ENCODE measurements around the gene MDN1. TPM values are rescaled to one million over a fixed set of nuclear protein-coding genes. Genes with fewer than 3 reads are reported as not detected.

The MDN1 gene
- total RNA-seq, 4 donors from 2014 or later, result 13.5 to 22.0 (median 17.0) TPM

- intact Hi-C loops (cut with DNase I; ENCODE audit: low total_unique reads) (no loop called here), in situ Hi-C loops (cut with MboI; ENCODE audit: low sequenced_read_pairs in 4 of 4) (no loop called here)
- Histone ChIP-seq H3K4me1 (no peaks in the 10 kb centered on the region), H3K27ac (no peak overlapping the region), H3K9me3 (no peaks in the 10 kb centered on the region), H3K36me3 (peaks cover 0 to 59% of the 10 kb centered on the region in 2 donors), H3K27me3 (no peaks in the 10 kb centered on the region), H3K4me3 (no peak overlapping the region)
- no peak for ATAC-seq
- TF ChIP-seq CTCF (IDR thresholded peaks at IDR 0.05 in 4 of 5, conservative IDR thresholded peaks at IDR 0.05 in 1 of 5) (no peak), POLR2A (IDR thresholded peaks at IDR 0.05) (no peak)
- DNase-seq, result no peak
Measured at GRCh38 chr6:89775150-89775549, 44.4 kb downstream of the MDN1 start.

- in situ Hi-C loops (cut with MboI; ENCODE audit: low sequenced_read_pairs in 4 of 4) (no loop called here), intact Hi-C loops (cut with DNase I; ENCODE audit: low total_unique reads) (no loop called here)
- Histone ChIP-seq H3K36me3 (peaks cover 0 to 82% of the 10 kb centered on the region in 2 donors), H3K4me1 (no peaks in the 10 kb centered on the region), H3K27ac (no peak overlapping the region), H3K27me3 (no peaks in the 10 kb centered on the region), H3K4me3 (no peak overlapping the region), H3K9me3 (no peaks in the 10 kb centered on the region)
- no peak for TF ChIP-seq POLR2A (IDR thresholded peaks at IDR 0.05)
- no peak for TF ChIP-seq CTCF (IDR thresholded peaks at IDR 0.05 in 4 of 5, conservative IDR thresholded peaks at IDR 0.05 in 1 of 5)
- ATAC-seq, result no peak
- DNase-seq, result no peak
Measured at GRCh38 chr6:89769572-89769971, 50.0 kb downstream of the MDN1 start.

DNA sequence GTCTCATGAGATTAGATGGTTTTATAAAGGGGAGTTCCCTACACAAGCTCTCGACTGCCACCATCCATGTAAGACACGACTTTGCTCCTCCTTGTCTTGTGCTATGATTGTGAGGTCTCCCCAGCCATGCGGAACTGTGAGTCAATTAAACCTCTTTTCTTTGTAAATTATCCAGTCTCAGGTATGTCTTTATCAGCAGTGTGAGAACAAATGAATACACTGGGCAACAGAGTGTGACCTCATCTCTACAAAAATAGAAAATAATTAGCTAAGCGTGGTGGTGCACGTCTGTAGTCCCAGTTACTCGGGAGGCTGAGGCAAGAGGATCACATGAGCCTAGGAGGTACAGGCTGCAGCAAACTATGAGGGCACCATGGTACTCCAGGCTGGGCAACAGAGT lies 51.3 kb downstream of the MDN1 start:
- no peak overlapping the region for H3K27ac ChIP-seq
- no peaks in the 10 kb centered on the region for H3K9me3 ChIP-seq
- no peak for DNase-seq
- peaks cover 0 to 81% of the 10 kb centered on the region in 2 donors for H3K36me3 ChIP-seq
- intact Hi-C loops (cut with DNase I; ENCODE audit: low total_unique reads), result no loop called here
- H3K27me3 ChIP-seq, result no peaks in the 10 kb centered on the region
- TF ChIP-seq POLR2A (IDR thresholded peaks at IDR 0.05) (no peak), CTCF (IDR thresholded peaks at IDR 0.05 in 4 of 5, conservative IDR thresholded peaks at IDR 0.05 in 1 of 5) (no peak)
- H3K4me3 ChIP-seq, result no peak overlapping the region
- no peak for ATAC-seq
- H3K4me1 ChIP-seq, result no peaks in the 10 kb centered on the region
- in situ Hi-C loops (cut with MboI; ENCODE audit: low sequenced_read_pairs in 4 of 4), result no loop called here

DNA sequence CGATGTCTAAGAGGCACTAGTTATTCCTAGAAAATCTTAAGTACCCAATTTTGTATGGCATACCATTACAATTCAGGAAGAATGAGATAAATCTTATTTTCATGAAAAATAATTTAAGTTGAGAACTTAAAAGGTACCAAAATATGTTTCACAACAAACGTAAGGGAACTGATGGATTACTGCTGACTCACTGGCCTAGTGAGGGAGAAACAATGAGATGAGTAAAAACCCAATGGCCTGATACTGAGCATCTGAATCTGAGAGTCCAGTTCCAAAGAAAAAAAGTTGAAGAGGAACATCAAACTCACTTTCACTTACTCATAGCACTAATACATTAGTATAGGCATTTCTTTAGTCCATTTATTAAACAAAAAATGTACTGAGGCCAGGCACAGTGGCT lies 56.0 kb downstream of the MDN1 start:
- no peaks in the 10 kb centered on the region for H3K9me3 ChIP-seq
- intact Hi-C loops (cut with DNase I; ENCODE audit: low total_unique reads) (no loop called here), in situ Hi-C loops (cut with MboI; ENCODE audit: low sequenced_read_pairs in 4 of 4) (no loop called here)
- no peak overlapping the region for H3K27ac ChIP-seq
- no peaks in the 10 kb centered on the region for H3K4me1 ChIP-seq
- DNase-seq (no peak), ATAC-seq (no peak)
- no peaks in the 10 kb centered on the region for H3K27me3 ChIP-seq
- peaks cover 0 to 56% of the 10 kb centered on the region in 2 donors for H3K36me3 ChIP-seq
- no peak overlapping the region for H3K4me3 ChIP-seq
- TF ChIP-seq POLR2A (IDR thresholded peaks at IDR 0.05) (no peak), CTCF (IDR thresholded peaks at IDR 0.05 in 4 of 5, conservative IDR thresholded peaks at IDR 0.05 in 1 of 5) (no peak)

DNA sequence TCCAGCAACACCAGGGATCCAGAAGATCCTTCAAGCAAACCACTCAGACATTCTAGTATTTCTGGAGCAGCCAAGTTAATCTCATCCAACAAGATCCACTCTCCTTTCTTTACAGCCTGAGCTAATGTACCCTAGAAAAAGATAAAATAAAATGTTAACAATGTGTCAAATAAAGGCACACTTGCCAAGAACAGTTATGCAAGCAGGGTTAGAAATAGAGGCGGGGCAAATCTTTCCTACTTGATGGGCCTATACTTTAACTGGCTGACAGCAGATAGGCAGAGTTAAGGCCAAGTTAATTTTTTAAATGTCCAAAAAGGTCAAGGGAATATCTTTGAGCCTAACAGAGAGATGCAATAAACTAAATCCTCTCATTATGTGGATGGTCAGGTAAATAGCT lies 60.8 kb downstream of the MDN1 start:
- H3K27ac ChIP-seq, result no peak overlapping the region

More for the DNA sequence above, 60.8 kb downstream of the MDN1 start:
- in situ Hi-C loops (cut with MboI; ENCODE audit: low sequenced_read_pairs in 4 of 4), result no loop called here
- H3K4me3 ChIP-seq, result no peak overlapping the region
- intact Hi-C loops (cut with DNase I; ENCODE audit: low total_unique reads), result no loop called here
- no peaks in the 10 kb centered on the region for H3K27me3 ChIP-seq
- H3K4me1 ChIP-seq, result no peaks in the 10 kb centered on the region
- H3K36me3 ChIP-seq, result peaks cover 3 to 65% of the 10 kb centered on the region in 2 donors
- TF ChIP-seq POLR2A (IDR thresholded peaks at IDR 0.05) (no peak), CTCF (IDR thresholded peaks at IDR 0.05 in 4 of 5, conservative IDR thresholded peaks at IDR 0.05 in 1 of 5) (no peak)
- ATAC-seq (no peak), DNase-seq (no peak)
- H3K9me3 ChIP-seq, result no peaks in the 10 kb centered on the region

Data from gastrocnemius medialis (tissue), 4 donors.